Skin of body (tissue), 2 donors: ENCODE data around the gene ANTXR2. TPM values are rescaled to one million over a fixed set of nuclear protein-coding genes. Genes with fewer than 3 reads are reported as not detected.

Experiments
- DNase-seq: peaks from one replicate; lab custom pipeline; 2025; lab: John Stamatoyannopoulos, UW
- total RNA-seq: library from RNA; depleted of rRNA; stranded (reverse); fragments of >200 nt; gene quantifications from one replicate; pipeline ENCODE4 v1.2.3, GENCODE V29; 2014

The ANTXR2 gene
- total RNA-seq, 1 donor from 2014 or later = 26.2 TPM

- no peak for DNase-seq
Measured at GRCh38 chr4:80069837-80070731, 2.9 kb downstream of the ANTXR2 start.

- DNase-seq = no peak
Measured at GRCh38 chr4:80069108-80069836, 3.8 kb downstream of the ANTXR2 start.

GRCh38 chr4:80065601-80066000 lies 7.4 kb downstream of the ANTXR2 start:
- DNase-seq = no peak

GRCh38 chr4:80062527-80062926 lies 10.5 kb downstream of the ANTXR2 start:
- DNase-seq = no peak

- DNase-seq = no peak
Measured at GRCh38 chr4:80060804-80061203, 12.2 kb downstream of the ANTXR2 start.

GRCh38 chr4:80058740-80059139 lies 14.3 kb downstream of the ANTXR2 start:
- peak; percentile 37 for DNase-seq

- DNase-seq = no peak
Measured at GRCh38 chr4:80054375-80054774, 18.7 kb downstream of the ANTXR2 start.

GRCh38 chr4:80053140-80053910 lies 19.7 kb downstream of the ANTXR2 start:
- DNase-seq = peak; percentile 7

GRCh38 chr4:80049813-80050534 lies 23.1 kb downstream of the ANTXR2 start:
- no peak for DNase-seq

GRCh38 chr4:80049402-80049801 lies 23.6 kb downstream of the ANTXR2 start:
- no peak for DNase-seq

- peak; percentile 46 for DNase-seq
Measured at GRCh38 chr4:80045786-80046185, 27.2 kb downstream of the ANTXR2 start.

- DNase-seq = peak; percentile 28
Measured at GRCh38 chr4:80043541-80043940, 29.5 kb downstream of the ANTXR2 start.

- DNase-seq = no peak
Measured at GRCh38 chr4:80042821-80043220, 30.2 kb downstream of the ANTXR2 start.

GRCh38 chr4:80037864-80038263 lies 35.2 kb downstream of the ANTXR2 start:
- DNase-seq = no peak

- DNase-seq = peak; percentile 97
Measured at GRCh38 chr4:80036949-80037685, 35.9 kb downstream of the ANTXR2 start.

GRCh38 chr4:80036306-80036705 lies 36.7 kb downstream of the ANTXR2 start:
- DNase-seq = no peak

GRCh38 chr4:80035336-80035735 lies 37.7 kb downstream of the ANTXR2 start:
- no peak for DNase-seq

GRCh38 chr4:80033581-80033980 lies 39.4 kb downstream of the ANTXR2 start:
- no peak for DNase-seq

- no peak for DNase-seq
Measured at GRCh38 chr4:80029364-80029763, 43.7 kb downstream of the ANTXR2 start.

- no peak for DNase-seq
Measured at GRCh38 chr4:80027611-80028010, 45.4 kb downstream of the ANTXR2 start.
